Measurements from ENCODE around the gene CD163L1. TPM values are rescaled to one million over a fixed set of nuclear protein-coding genes. Genes with fewer than 3 reads are reported as not detected.

The CD163L1 gene
- total and polyA plus RNA-seq, 9 of the 15 experiments (the other 6 are each of a cell fraction or from before 2014, with no cell fraction given): 0.54 to 9.2 (median 2.0) TPM

- TF ChIP-seq HOMEZ (CRISPR knock-in tag; IDR thresholded peaks at IDR 0.05) (no peak), ZSCAN32 (CRISPR knock-in tag; IDR thresholded peaks at IDR 0.05) (no peak), FOSL1 (tag; conservative IDR thresholded peaks at IDR 0.05) (0 out of 2 replicates have a peak, but pooled peaks have one; percentile 19), MTA3 (IDR thresholded peaks at IDR 0.05; ENCODE audit: borderline replicate concordance) (no peak), ZNF239 (CRISPR knock-in tag; IDR thresholded peaks at IDR 0.05) (no peak), BDP1 (IDR thresholded peaks at IDR 0.05; ENCODE audit: insufficient read depth, insufficient read length) (no peak), RBM25 (IDR thresholded peaks at IDR 0.05; ENCODE audit: low read depth, low read length, severe bottlenecking) (no peak), RFX7 (CRISPR knock-in tag; IDR thresholded peaks at IDR 0.05) (no peak), CEBPB (tag; IDR thresholded peaks at IDR 0.05) (no peak), SAFB (IDR thresholded peaks at IDR 0.05; ENCODE audit: borderline replicate concordance, low read depth, low read length) (no peak), TEAD4 (IDR thresholded peaks at IDR 0.05; ENCODE audit: low read length) (peak; percentile 82), TEAD4 (CRISPR knock-in tag; IDR thresholded peaks at IDR 0.05; ENCODE audit: borderline replicate concordance) (no peak), RCOR1 (IDR thresholded peaks at IDR 0.05; ENCODE audit: borderline replicate concordance in 1 of 2, low read depth in 2 of 2, low read length in 2 of 2) (peak in 1 of 2 experiments; percentile 64; a peak in 2 of 4 replicates), EP300 (IDR thresholded peaks at IDR 0.05; ENCODE audit: low read length) (peak; percentile 75), ZNF224 (CRISPR knock-in tag; IDR thresholded peaks at IDR 0.05) (no peak), TAF1 (IDR thresholded peaks at IDR 0.05; ENCODE audit: control insufficient read depth, extremely low read depth, insufficient read depth, low read length, severe bottlenecking) (no peak), SIX5 (IDR thresholded peaks at IDR 0.05; ENCODE audit: borderline replicate concordance in 1 of 2, insufficient read depth in 1 of 2, low read depth in 1 of 2, low read length in 2 of 2) (no peak), ZNF324 (CRISPR knock-in tag; IDR thresholded peaks at IDR 0.05) (no peak), PCBP2 (IDR thresholded peaks at IDR 0.05; ENCODE audit: low read depth, low read length, poor library complexity, severe bottlenecking) (no peak), U2AF2 (optimal IDR thresholded peaks at IDR 0.05; ENCODE audit: low read depth, low read length) (no peak), ATF6 (CRISPR knock-in tag; IDR thresholded peaks at IDR 0.05) (no peak), DPF2 (IDR thresholded peaks at IDR 0.05) (peak; percentile 81), ZNF644 (tag; IDR thresholded peaks at IDR 0.05; ENCODE audit: low read depth) (no peak)
- TF ChIP-seq, protein P1, sequence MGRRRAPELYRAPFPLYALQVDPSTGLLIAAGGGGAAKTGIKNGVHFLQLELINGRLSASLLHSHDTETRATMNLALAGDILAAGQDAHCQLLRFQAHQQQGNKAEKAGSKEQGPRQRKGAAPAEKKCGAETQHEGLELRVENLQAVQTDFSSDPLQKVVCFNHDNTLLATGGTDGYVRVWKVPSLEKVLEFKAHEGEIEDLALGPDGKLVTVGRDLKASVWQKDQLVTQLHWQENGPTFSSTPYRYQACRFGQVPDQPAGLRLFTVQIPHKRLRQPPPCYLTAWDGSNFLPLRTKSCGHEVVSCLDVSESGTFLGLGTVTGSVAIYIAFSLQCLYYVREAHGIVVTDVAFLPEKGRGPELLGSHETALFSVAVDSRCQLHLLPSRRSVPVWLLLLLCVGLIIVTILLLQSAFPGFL (CRISPR knock-in tag; IDR thresholded peaks at IDR 0.05): no peak
- TF ChIP-seq, protein P2, sequence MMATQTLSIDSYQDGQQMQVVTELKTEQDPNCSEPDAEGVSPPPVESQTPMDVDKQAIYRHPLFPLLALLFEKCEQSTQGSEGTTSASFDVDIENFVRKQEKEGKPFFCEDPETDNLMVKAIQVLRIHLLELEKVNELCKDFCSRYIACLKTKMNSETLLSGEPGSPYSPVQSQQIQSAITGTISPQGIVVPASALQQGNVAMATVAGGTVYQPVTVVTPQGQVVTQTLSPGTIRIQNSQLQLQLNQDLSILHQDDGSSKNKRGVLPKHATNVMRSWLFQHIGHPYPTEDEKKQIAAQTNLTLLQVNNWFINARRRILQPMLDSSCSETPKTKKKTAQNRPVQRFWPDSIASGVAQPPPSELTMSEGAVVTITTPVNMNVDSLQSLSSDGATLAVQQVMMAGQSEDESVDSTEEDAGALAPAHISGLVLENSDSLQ (IDR thresholded peaks at IDR 0.05): peak; percentile 28; the same call in 1 of the 2 replicates
These were observed 91.3 kb downstream of the CD163L1 start (continued) for GRCh38 chr12:7352661-7353060.

Data from K562 (cell line).